Chondrocyte (in vitro differentiated cells): Measurements from ENCODE around the gene MAP3K12. TPM values are rescaled to one million over a fixed set of nuclear protein-coding genes. Genes with fewer than 3 reads are reported as not detected.
"Not testable (repeated sequence)": the region's sequence is repeated elsewhere in the genome, so short reads cannot be mapped to it uniquely, and the experiment has no call there.

Source experiments
- DNase-seq: peaks from one replicate; pipeline ENCODE4 v3.0.0; 2021; ENCODE audit warnings: mixed read lengths, low spot score
- H3K27ac Mint-ChIP-seq: one replicate; pipeline ENCODE4 v1.8.0; 2021; ENCODE audit warnings: mild to moderate bottlenecking, moderate library complexity, mixed read lengths; ENCODE audit not compliant: unreplicated experiment
- H3K27me3 Mint-ChIP-seq: 2 replicates; pipeline ENCODE4 v1.8.0; 2021; ENCODE audit warnings: low read depth, mixed read lengths
- H3K36me3 Mint-ChIP-seq: 2 replicates; pipeline ENCODE4 v1.8.0; 2021; ENCODE audit warnings: low read depth, mixed read lengths
- H3K4me1 Mint-ChIP-seq: 2 replicates; pipeline ENCODE4 v1.8.0; 2021; ENCODE audit warnings: low read depth, mild to moderate bottlenecking, mixed read lengths
- H3K4me3 Mint-ChIP-seq: one replicate; pipeline ENCODE4 v1.8.0; 2021; ENCODE audit warnings: mild to moderate bottlenecking, moderate library complexity, mixed read lengths; ENCODE audit not compliant: unreplicated experiment
- H3K9me3 Mint-ChIP-seq: 2 replicates; pipeline ENCODE4 v1.8.0; 2021; ENCODE audit warnings: low read depth, mixed read lengths
- long read RNA-seq: library from polyadenylated mRNA; stranded (forward); transcript quantifications from one replicate; pipeline ENCODE4 v2.0.0, GENCODE V29; 2021
- total RNA-seq: library from RNA; stranded (reverse); gene quantifications from 3 replicates; pipeline ENCODE4 v1.2.1, GENCODE V29; 2021
- TF ChIP-seq, protein P1 (sequence below): fragments of 200-600 bp; sonication (generic); IDR thresholded peaks from 2 replicates; pipeline ENCODE4 v1.5.0; 2021; ENCODE audit warnings: antibody characterized with exemption, mild to moderate bottlenecking, moderate library complexity

The MAP3K12 gene, protein sequence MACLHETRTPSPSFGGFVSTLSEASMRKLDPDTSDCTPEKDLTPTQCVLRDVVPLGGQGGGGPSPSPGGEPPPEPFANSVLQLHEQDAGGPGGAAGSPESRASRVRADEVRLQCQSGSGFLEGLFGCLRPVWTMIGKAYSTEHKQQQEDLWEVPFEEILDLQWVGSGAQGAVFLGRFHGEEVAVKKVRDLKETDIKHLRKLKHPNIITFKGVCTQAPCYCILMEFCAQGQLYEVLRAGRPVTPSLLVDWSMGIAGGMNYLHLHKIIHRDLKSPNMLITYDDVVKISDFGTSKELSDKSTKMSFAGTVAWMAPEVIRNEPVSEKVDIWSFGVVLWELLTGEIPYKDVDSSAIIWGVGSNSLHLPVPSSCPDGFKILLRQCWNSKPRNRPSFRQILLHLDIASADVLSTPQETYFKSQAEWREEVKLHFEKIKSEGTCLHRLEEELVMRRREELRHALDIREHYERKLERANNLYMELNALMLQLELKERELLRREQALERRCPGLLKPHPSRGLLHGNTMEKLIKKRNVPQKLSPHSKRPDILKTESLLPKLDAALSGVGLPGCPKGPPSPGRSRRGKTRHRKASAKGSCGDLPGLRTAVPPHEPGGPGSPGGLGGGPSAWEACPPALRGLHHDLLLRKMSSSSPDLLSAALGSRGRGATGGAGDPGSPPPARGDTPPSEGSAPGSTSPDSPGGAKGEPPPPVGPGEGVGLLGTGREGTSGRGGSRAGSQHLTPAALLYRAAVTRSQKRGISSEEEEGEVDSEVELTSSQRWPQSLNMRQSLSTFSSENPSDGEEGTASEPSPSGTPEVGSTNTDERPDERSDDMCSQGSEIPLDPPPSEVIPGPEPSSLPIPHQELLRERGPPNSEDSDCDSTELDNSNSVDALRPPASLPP
- total RNA-seq = 25.5 to 30.6 TPM (median 26.9 TPM) in 3 replicates
- long read RNA-seq, partial matches to known transcripts = 1 of 9 reads
- long read RNA-seq, other reads (novel, unspliced or antisense) = 6 of 9 reads

DNA sequence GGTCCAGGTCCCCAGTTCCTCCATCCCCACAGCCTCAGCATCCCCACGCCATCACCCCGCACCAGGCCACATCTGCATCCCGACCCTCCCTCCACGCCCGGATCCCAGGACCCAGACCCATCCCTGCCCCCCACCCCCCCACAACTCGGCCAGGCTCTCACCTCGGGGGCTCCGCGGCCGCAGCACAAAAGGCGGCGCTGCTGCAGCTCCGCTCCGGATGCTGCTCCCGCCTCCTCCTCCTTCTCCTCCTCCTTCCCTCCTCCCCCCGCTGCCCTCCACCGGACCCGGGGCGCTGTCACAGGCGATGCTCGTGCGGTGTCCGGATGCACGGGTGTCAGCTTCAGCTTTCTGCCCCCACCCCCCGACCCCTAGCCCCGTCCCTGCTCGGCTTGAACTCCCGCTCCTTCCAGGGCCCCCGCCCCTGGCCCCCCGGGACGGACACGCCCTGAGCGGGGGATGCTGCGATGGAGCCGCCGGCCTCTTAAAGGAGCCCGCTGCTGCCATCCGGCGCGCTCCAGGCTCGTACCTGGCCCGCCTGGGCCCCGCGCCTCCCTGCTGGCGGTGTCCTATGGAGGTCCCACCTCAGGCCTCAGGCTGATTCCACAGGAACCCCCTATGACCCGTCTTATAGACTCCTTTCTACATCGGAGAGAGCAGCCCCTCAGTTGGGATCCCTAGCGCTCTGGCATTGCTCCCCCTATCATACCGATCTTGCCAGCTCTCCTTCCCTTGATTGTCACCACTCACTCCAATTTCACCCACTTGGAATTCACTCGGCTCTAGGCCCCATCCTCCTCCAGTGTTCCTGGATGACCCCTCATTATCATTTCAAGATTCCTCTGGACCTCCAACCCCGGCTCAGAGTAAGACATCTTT, at the start of gene MAP3K12:
Gene MAP3K12, minus strand, starts transcription at position 193 of the 876 bp plus-strand sequence. CDS start 12,067 bp downstream, outside the sequence.
- Mint-ChIP-seq H3K9me3 (no peaks in the 10 kb centered on the region), H3K27me3 (no peaks in the 10 kb centered on the region), H3K36me3 (no peaks in the 10 kb centered on the region), H3K4me3 (peak within 1 kb of the TSS; percentile 90), H3K27ac (peak within 1 kb of the TSS; percentile 97), H3K4me1 (peaks cover 54% of the 10 kb centered on the region)
- DNase-seq = no peak
- TF ChIP-seq, protein P1, sequence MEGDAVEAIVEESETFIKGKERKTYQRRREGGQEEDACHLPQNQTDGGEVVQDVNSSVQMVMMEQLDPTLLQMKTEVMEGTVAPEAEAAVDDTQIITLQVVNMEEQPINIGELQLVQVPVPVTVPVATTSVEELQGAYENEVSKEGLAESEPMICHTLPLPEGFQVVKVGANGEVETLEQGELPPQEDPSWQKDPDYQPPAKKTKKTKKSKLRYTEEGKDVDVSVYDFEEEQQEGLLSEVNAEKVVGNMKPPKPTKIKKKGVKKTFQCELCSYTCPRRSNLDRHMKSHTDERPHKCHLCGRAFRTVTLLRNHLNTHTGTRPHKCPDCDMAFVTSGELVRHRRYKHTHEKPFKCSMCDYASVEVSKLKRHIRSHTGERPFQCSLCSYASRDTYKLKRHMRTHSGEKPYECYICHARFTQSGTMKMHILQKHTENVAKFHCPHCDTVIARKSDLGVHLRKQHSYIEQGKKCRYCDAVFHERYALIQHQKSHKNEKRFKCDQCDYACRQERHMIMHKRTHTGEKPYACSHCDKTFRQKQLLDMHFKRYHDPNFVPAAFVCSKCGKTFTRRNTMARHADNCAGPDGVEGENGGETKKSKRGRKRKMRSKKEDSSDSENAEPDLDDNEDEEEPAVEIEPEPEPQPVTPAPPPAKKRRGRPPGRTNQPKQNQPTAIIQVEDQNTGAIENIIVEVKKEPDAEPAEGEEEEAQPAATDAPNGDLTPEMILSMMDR = peak; percentile 30

DNA sequence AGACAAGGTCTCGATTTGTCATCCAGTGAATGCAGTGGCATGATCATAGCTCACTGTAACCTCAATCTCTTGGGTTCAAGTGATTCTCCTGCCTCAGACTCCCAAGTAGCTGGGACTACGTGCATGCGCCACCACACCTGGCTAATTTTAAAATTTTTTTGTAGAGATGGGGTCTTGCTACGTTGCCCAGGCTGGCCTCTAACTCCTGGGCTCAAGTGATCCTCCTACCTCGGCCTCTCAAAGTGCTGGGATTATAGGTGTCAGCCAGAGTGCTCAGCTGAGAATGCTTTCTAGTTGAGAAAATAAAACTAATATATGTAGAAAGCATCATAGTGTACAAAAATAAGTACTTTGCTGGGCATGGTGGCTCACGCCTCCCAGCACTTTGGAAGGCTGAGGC, 49.1 kb upstream of the MAP3K12 start:
- H3K27ac Mint-ChIP-seq, H3K9me3 Mint-ChIP-seq, H3K27me3 Mint-ChIP-seq, H3K4me3 Mint-ChIP-seq, DNase-seq: not testable (repeated sequence)
- peaks cover 12% of the 10 kb centered on the region for H3K36me3 Mint-ChIP-seq
- peaks cover 20% of the 10 kb centered on the region for H3K4me1 Mint-ChIP-seq

DNA sequence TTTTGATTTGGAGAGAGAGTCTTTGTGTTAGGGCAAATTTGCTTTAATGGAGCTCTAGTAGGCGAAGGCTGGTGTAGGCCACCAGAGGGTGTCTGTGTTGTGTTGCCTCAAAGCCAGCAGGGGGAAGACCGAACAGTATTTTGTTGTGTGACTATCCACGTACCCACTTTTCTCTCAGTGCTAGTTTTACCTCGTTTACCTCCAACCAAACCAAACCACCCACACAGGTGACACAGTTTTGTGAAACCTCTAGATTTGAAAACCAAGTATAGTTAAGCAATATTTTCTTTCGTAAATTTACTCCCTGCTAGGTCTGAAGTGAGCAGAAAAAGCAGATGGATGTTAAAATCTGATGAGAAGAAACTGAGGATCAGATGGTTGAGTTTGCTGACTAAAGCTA, 44.3 kb upstream of the MAP3K12 start:
- H3K4me3 Mint-ChIP-seq = no peak overlapping the region
- no peak for DNase-seq
- peak overlapping the region; percentile 94 for H3K27ac Mint-ChIP-seq
- no peaks in the 10 kb centered on the region for H3K9me3 Mint-ChIP-seq
- TF ChIP-seq, protein P1 = peak; percentile 98
- H3K4me1 Mint-ChIP-seq = peaks cover 9% of the 10 kb centered on the region
- H3K27me3 Mint-ChIP-seq = no peaks in the 10 kb centered on the region
- H3K36me3 Mint-ChIP-seq = peaks cover 5% of the 10 kb centered on the region

DNA sequence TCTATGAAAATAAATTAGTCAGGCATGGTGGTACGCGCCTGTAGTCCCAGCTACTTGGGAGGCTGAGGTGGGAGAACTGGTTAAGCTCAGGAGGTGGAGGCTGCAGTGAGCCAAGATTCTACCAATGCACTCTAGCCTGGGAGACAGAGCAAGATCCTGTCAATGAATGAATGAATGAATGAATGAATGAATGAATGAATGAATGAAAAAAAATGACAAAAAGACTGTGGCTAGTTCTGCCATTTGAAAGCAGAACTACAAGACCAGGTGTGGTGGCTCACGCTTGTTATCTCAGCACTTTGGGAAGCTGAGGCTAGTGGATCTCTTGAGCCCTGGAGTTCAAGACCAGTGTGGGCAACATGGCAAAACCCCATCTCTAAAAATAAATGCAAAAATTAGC, 40.3 kb upstream of the MAP3K12 start:
- Mint-ChIP-seq H3K27me3 (no peaks in the 10 kb centered on the region), H3K9me3 (no peaks in the 10 kb centered on the region), H3K4me3 (no peak overlapping the region), H3K4me1 (peaks cover 9% of the 10 kb centered on the region), H3K27ac (no peak overlapping the region), H3K36me3 (peaks cover 18% of the 10 kb centered on the region)
- DNase-seq = no peak
- TF ChIP-seq, protein P1 = no peak

DNA sequence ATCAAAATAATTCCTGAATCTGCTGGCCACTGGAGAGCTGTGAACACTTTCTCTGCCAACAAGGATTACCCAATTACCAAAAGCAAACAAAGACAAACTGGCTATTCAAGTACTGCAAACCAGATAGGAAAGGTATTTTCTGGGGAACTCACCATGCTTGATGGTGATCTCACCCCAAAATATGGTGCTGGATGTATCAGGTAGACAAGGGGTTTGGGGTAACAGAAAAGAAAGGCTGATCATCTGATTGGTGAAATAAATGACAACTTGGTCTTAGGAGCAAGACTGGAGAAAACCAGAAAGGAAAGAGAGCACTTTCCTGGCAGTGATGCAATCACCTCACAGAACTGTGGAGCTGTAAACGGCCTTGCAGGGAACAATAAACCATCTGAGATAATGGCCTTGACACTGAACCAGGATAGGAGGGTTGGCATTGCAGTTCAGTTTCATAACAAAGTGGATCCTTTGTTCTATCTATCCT, 39.0 kb upstream of the MAP3K12 start:
- H3K4me3 Mint-ChIP-seq = no peak overlapping the region
- TF ChIP-seq, protein P1 = no peak
- H3K36me3 Mint-ChIP-seq = peaks cover 24% of the 10 kb centered on the region
- DNase-seq = no peak
- H3K27ac Mint-ChIP-seq = peak overlapping the region; percentile 53
- H3K4me1 Mint-ChIP-seq = no peaks in the 10 kb centered on the region
- H3K27me3 Mint-ChIP-seq = no peaks in the 10 kb centered on the region
- H3K9me3 Mint-ChIP-seq = no peaks in the 10 kb centered on the region
